HG03378 (cell line): ENCODE data around the gene AXIN1.

ENCODE experiments used
- ATAC-seq: cut with Tn5 transposase; IDR thresholded peaks from one replicate; pipeline ENCODE4 v1.9.1; 2021; ENCODE audit warnings: mild to moderate bottlenecking, moderate library complexity; ENCODE audit not compliant: unreplicated experiment

Gene AXIN1

GRCh38 chr16:283033-283805, 69.3 kb downstream of the AXIN1 start, which contains the start of gene PDIA2:
Gene PDIA2, plus strand, starts transcription at chr16:283164. Its CDS starts 6 bp downstream, at chr16:283170.
- no peak for ATAC-seq

GRCh38 chr16:282491-282890, 70.0 kb downstream of the AXIN1 start:
- no peak for ATAC-seq

- ATAC-seq = no peak
Measured at GRCh38 chr16:281660-282255, 70.8 kb downstream of the AXIN1 start.

- no peak for ATAC-seq
Measured at GRCh38 chr16:280991-281659, 71.4 kb downstream of the AXIN1 start.

- no peak for ATAC-seq
Measured at GRCh38 chr16:280552-280951, 72.0 kb downstream of the AXIN1 start, which contains the start of gene ARHGDIG. Gene ARHGDIG, plus strand, starts transcription at chr16:280591. Its CDS starts 90 bp downstream, at chr16:280681.

- ATAC-seq = no peak
Measured at GRCh38 chr16:280005-280460, 72.5 kb downstream of the AXIN1 start.

- ATAC-seq = no peak
Measured at GRCh38 chr16:279531-279930, 73.0 kb downstream of the AXIN1 start.

- ATAC-seq = no peak
Measured at GRCh38 chr16:278863-279366, 73.6 kb downstream of the AXIN1 start.

- ATAC-seq = no peak
Measured at GRCh38 chr16:276426-277077, 76.0 kb downstream of the AXIN1 start.

GRCh38 chr16:275786-276232, 76.7 kb downstream of the AXIN1 start, which contains the start of gene RGS11:
Gene RGS11, minus strand, starts transcription at chr16:275944. Its CDS starts 33 bp downstream, at chr16:275911.
- ATAC-seq = no peak

- ATAC-seq = no peak
Measured at GRCh38 chr16:275041-275641, 77.4 kb downstream of the AXIN1 start.

- no peak for ATAC-seq
Measured at GRCh38 chr16:273547-274421, 78.7 kb downstream of the AXIN1 start.

- ATAC-seq = no peak
Measured at GRCh38 chr16:272633-273546, 79.6 kb downstream of the AXIN1 start.

GRCh38 chr16:270381-271255, 81.9 kb downstream of the AXIN1 start:
- ATAC-seq = no peak

- no peak for ATAC-seq
Measured at GRCh38 chr16:269061-269796, 83.3 kb downstream of the AXIN1 start.

- no peak for ATAC-seq
Measured at GRCh38 chr16:268141-269053, 84.1 kb downstream of the AXIN1 start.
